CD4-positive, alpha-beta T cell treated with Interferon gamma for 1 hour (primary cell): ENCODE measurements around the gene FHIT.

Source experiments
- DNase-seq: peaks from one replicate; pipeline ENCODE4 v3.0.0-alpha.2; 2020

The FHIT gene

DNA sequence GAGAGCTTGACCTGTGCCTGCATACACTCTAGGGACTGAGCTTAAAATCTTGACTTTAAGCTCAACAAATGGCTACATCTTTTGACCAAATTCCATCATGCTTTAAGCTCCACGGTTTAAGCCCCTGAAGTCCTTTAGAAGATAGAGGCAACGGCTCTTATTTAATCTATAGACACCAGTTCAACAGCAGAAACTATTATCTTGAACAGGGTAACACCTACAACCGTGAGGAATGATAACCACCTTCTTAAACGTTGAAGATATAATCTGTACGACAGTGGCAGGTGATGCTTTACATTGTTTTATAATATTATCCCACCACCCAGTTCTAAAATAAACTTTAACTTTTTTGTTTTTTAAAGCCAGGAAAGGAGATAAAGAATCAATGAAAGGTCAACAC, 1007.8 kb downstream of the FHIT start:
- DNase-seq: no peak

DNA sequence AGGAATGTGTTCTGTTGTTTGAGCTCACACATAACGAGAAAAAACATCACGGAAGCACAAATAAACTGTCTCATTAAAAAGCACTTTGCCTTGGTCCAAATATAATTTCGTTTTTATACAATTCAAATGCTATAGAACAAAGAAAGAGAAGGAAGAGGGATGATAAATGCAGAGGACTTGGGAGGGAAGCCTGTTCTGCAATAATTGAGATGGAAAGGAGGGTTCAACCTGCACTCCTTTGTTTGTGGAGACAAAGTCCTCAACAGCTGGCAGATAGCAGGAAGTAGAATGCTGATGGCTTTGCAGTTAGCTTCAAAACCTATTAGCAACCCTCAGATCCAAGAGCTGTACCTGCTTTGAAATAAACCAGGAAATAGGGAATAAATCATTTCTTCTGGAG, 1010.8 kb downstream of the FHIT start:
- DNase-seq: no peak

DNA sequence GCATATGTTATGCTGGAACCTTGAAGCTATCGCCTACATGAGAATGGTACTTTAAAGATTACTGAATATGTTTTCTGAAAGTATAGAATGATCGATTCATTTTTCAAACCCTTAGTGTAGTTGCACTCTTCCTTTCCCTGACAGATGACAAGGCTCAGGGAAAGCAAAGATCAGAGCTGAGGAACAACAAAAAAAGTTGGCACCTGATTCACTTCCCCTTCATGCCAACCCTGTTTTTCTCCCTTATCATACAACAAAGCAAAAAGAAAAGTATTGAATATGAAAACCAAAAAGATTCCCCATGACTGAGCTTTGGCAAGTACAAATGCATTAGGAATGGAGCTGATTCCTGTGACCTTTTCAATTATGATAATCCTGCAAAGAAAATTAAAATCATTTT, 1012.7 kb downstream of the FHIT start:
- no peak for DNase-seq

DNA sequence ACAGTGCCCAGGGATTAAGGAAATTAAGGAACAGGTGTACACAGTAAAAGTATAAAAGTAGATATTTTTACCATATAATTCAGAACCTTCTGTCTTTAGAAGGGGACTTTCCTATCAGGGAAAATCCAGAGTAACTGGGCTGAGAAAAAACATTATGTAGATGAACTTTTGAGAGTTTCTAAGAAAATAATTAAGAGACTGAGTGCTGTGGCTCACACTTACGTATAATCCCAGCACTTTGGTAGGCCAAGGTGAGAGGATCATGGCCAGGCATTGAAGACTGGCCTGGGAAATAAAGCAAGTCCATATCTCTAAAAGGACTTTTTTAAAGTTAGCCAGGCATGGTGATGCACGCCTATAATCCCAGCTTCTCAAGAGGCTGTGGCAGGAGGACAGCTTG, 1021.8 kb downstream of the FHIT start:
- DNase-seq: no peak

DNA sequence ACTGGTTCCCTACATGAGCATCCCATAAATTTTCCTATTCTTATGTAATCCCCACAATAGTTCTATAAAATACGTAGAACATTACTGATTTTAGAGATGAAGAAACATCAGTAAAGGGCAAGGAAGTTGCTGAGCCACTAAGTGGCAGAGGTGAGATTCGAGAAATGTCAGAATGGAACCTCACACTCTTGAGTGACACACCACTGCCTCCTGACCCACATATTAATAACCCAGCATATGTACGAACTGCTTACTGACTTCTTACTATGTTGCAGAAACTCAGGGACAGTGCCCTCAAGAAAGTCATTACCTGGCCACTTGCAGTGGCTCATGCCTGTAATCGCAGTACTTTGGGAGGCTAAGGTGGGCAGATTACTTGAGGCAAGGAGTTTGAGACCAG, 1022.4 kb downstream of the FHIT start:
- DNase-seq: no peak

DNA sequence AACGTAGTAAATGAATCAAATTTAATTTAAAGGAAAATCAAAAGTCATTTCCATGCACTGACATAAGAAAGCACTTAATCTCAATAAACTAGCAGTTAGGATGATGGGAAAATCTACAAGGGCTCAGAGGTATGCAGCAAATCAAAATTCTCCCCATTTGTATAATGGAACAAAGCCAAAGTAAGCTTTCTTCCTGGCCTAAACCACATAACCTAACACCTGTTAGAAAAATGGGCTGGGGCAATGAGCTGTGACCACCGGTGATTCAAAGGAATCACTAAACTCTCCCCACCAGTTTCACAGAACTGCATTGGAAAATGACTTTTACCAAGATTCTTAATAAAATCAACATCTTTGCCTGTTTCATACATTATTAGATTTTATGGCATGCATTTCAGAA, 1024.3 kb downstream of the FHIT start:
- no peak for DNase-seq

DNA sequence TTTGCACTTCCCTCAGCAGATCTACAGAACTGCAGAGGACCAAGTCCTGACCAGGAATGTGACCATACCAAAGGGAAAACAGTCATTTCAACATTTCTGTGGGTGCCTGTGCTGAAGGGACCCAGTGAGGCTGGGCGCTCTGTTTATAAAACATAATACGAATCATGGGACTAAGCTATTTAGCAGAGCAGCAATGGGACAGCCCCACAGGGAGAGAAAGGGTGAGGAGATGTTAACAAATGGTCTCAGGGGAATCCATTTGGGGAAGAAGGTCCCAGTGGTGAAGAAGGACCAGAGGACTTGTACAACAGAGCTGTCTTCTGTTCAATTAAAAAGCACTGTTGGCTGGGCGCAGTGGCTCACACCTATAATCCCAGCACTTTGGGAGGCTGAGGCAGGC, 1025.4 kb downstream of the FHIT start:
- no peak for DNase-seq

DNA sequence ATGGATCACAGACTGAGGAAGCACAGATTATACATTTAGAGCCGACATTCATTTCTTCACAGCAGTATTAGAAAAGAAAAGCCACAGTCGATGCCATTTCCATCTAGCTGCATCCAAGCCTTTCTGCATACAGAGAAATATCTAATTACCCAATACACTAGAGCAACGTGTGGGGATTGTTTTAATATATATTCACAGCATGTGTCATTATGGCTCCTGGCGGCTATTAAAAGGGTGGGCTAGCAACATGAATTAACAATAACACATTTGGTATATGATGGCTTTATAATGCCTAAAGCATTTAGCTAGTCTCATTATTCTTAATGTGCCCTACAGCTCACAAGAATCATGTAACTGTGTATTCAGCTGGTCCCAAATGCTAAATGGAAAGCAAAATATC, 1030.5 kb downstream of the FHIT start:
- no peak for DNase-seq

DNA sequence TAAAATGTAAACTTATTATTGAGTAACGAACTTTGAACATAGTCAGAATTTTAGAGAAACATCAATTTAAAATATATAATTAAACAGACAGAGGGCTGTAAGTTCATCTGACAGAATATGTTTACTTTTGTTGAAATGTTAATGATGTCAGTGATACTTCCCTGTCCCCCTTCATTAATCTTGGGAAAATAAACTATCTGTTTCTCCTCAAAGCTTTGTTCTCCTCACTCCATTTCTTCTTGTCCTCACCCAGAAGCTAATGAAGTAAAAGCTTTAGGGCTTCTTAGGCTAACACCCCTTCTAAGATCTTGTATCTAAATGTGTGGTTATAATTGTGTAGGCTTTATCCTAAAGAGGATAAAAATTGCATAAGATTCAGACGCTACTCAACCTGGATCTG, 1031.8 kb downstream of the FHIT start:
- DNase-seq: no peak

DNA sequence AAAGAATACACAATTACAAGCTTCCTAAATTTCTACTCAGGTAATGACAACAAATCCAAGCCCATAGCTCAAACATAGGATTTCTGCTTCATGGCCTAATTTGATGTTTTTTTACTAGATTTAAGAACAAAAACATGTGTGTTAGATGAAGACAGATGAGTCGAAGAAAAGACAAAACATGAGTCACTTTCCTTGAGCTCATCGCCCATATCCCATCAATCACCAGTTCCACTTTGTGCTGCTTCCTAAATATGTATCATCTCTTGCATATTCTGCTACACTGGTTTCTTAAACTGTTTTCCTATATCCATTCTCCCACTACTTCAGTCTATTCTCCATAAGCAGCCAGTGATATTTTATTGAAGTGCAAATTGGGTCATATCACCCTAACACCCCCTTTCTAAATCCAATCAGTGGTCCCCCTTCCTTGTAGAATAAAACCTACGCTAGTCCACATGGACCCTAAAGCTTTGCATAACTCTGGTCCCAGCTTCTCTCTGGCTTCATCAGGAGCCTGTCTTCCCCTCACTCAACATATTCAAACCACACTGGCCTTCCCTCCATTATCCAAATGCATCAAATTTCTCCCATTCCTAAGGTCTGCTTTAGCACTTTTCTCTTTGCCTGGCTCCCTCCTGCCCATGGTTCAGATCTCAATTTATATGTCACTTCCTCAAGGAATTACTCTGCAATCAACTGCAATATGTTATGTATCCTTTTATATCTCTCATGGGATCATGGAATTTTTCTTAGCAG, 1033.9 kb downstream of the FHIT start:
- no peak for DNase-seq

DNA sequence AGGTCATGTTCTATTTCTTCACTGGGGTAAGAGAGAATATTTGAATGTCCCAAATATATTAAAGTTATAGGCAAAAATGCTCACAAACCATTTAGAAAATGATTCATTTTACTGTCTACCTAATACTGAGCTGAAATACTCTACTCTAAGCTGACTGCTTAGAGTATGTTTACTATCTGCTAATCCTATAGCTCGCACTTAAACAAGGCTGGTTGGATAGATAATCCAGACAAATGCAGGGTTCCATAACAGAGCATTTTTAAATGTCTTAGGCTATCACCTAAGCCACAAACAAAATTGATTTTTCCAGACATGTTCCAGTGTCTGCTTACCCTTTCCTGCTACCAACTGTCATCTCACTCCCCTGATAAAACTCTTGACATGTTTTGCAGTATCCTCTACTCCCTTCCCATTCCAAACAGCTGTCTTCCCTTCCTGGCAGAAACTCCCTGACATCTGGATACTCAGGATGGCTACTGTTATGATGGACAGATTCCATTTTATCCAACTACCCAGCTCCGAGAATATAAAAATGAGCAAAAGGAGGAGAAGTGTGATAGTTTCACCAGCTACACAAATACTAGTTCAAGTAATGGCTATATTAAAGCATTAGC, 1034.7 kb downstream of the FHIT start:
- DNase-seq: no peak

DNA sequence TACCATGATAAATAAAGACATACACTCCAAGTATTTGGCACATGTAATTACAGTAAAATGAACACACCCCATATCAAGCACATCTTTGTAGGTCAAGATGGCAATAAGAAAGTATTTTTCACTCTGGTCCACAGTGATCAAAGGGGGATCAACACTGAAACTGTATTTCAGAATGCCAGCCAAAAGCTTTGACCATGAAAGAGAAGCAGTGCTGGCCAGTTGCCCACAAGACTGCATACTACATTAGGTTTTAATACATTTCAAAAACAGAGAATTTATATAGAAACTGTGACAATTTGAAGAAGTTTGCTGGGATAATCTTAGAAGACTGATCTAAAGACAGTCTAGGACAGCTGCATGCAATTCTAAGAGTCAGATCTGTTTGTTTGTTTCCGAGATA, 1035.3 kb downstream of the FHIT start:
- DNase-seq: no peak

DNA sequence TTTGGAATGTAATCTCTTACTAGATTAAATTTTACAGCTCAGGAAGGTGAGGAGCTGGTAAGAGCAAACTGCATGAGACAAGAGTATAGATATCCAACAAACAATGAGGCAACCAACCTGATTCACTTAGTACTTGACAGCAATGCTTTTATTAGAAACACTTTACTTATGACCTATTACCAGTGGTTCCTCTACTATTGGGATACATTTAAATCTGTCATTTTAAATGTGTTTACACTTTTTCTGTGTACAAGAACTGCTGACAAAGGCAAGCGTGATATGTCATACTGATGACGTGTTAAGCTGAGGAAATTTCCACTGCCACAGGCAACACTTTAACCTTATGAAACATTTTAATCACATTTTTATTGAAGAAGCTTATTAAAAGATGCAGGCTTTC, 1043.3 kb downstream of the FHIT start:
- DNase-seq: no peak

DNA sequence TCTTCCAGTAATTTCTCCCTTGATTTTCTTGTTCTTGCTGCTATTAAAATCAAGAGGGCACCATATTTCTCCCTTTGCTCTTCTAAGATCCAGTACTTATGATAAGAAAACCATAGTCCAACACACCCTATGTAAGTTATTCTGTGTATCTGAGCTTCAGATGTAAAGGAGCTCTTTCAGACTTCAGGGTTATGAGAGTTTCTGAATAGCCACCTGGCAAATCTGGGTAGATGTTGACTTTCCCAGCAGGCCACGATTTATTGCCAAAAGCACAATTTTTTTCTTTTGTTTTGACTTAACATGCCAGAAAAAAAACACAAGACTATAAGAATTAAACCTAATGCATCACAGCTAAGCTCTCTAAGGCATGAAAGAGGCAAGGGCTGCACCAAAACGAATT, 1045.0 kb downstream of the FHIT start:
- DNase-seq: no peak

DNA sequence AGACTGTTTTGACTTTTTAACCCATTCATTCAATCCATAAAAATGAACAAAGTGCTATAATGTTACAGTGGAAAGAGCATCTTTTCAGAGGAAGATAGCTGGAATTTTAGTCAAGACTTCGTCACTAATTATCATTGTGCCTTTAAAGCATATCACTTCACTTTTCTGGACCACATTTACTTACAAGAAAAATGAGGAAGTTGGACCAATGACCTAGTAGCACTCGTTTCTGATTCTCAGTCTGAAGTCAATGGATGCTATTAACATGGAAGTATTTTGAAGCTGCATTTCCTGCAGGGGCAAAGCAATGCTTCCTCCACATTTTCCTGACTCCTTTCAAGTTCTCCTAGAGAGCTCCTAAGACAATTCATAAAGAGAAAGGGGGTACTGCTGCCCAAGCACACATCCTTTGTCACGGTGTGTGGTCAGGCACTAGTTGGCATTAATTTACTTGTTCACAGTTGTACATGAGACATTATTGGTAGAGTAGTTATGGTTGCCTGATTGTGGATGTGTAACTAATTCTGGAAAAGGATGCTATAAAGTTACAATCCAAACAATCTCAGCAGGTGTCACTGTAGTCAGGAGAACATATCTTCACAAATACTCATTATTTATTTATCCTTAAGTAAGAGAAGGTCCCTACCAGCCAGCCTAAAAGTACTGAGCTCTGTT, 1049.1 kb downstream of the FHIT start:
- no peak for DNase-seq

DNA sequence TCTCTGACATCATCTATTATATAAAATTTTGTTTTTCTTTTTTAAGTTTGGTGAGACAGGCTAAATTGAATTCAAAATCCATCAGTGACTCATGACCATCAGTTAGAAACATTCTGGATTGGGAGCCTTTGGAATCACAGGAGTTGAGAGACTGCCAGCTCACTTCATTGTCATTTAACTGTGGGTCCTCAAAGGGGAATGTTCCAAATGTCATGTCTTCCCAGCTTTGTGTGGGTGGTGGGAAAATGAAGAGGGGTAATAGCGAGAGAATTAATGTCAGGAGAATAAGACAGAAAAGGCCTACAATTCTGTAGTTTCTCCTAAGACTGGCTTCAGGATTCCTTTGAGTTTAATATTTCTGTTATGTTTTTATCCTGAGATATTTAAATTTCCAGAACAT, 1051.9 kb downstream of the FHIT start:
- DNase-seq: no peak

DNA sequence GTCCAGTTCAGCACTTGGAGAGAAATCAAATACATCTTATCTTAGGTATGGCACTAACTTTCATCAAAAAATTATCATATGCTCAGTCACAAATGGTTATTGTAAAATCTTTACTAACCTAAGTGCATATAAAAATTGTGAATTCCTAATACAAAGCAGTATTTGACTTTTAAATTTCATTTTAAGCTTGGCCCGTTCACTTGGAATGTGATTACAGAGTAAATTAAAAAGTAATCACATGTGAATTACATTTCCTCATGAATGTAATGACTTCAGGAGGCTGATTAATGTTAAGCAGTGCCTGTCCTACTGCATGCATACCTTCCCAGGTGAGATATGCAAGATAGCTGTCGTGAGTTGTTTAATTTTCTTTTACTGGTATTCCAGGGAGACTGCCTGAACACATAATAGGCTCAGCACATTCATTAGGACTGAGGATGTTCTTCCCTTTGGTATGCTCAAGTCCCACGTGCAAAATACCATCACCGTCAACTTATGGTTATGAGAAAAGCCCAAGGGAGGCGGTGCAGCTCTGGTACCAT, 1053.0 kb downstream of the FHIT start:
- DNase-seq: no peak

DNA sequence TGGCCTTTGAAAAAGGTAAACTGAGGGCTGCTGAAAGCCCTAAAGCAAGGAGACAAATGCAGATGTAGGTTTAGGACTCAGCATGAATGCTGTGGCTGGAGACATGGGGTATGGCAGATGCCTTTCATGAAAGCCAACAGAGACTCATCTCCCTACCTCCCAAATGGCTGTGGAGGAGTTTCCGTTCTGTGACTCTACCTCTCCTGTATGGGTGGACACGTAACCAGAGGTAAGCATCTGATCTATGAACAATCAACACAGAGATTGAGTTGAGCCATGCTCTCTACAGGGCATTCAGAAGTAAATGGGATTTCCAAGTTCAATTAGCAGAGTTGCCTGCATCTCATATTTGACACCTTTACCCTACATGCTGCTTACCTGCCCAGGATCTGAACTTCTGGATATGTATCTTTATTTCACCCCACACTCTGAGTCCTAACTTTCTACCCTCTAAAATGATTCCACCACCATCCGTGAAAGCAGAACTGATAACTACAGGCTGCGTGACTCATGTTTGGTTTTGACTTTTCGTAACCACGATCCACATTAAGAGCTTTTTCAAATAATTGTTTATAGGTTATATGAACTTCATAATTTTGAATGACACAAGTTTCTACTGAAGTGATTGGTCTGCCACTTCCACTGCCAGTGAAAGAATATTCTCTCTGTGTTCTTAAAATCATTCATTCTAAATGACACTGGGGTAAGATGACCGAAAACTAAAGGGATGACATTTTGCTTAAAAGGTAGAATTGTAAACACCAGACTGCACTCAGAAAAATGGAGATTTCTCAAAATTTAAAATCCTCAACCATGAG, 1058.7 kb downstream of the FHIT start:
- DNase-seq: no peak

DNA sequence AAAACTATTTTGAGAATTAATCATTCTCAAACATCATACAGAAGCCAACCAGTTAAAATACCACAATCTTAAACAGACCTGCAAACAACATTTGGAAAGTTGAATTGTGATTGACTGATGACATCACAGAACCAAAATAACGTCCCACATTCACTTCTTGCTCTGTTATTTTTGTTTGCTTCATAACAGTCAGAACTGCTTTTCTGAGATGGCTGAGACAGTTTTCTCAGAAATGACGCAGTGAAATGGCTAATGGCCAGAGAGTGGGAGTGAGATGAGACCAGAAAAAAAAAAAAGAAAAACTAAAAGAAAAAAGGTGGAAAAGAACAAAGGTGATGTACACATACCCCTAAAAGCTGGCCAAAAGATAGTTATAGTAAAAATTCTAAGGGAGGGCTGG, 1061.2 kb downstream of the FHIT start:
- DNase-seq: no peak

DNA sequence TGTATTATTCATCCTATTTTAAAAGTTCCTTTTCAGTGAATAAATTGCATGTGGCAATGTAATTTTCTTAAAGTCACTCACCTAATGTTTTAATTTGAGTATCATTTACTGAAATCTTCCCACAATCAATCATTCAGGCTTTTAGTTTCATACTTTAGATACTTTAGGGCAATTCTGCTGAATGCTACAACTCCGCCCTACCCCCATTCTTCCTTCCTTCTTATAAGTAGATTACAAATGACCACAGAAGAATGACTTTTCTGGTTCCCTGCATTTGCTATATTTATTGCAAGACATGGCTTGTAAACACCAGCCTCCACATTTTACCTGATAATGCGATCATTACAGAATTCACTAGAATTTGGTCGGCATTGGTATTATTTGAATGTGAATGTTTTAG, 1061.9 kb downstream of the FHIT start:
- no peak for DNase-seq

DNA sequence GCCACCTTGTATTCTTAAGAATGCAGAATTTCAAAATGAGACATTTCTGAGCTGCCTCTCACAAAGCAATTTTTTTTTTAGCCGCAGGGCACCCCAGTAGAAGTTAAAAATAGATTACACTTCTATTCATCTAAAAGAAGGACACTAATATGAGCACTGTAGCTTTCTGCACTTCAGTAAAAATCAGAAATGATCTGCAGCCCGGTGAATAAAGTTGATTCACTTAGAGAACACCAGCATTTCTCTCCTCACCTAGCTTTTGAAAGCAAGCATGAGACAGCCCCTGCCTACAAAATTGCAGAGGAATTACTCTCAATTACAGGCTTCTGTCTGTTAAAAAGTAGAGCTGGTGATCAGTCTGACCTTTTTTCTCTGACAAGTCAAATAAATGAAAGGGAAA, 1062.4 kb downstream of the FHIT start:
- no peak for DNase-seq

DNA sequence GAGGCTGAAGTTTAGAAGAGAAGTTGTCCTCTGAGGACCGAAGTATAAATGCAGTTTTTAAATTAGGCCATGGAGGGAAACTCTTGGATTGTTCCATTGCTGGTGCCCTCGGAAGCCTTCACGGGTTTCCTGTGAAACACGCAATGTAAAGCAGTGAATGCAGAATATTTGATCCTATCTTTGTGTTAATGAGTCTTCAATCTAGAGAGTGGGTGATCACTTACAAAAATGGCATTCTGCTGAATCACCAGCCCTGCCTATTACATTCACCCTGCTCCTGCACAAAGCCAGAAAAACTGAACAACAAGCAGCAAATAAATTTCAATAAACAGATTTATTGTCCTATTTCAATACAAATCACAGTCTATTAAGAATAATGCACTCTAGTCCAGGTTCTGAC, 1063.9 kb downstream of the FHIT start:
- no peak for DNase-seq

DNA sequence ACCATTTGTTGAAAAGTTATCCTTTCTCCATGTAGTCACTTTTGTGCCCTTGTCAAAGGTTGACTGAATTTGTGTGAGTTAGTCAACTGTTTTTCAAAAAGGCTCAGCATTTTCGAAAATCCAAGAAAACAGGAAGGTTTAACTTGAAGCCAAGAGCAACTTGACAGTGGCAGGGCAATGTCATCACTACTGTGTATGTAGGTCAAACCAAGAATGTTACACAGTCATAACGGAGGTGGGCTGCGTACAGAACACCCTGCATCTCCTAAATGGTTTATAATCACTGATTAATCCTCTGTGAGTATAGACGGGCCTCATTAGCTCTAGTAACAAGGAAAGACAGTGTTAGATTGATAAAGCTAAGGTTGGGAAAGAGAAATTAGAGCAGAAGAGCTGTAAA, 1064.9 kb downstream of the FHIT start:
- DNase-seq: no peak
